Dermis blood vessel endothelial cell (primary cell): ENCODE data around the gene KCNIP3. TPM values are rescaled to one million over a fixed set of nuclear protein-coding genes. Genes with fewer than 3 reads are reported as not detected.
"Not testable (repeated sequence)": the region's sequence is repeated elsewhere in the genome, so short reads cannot be mapped to it uniquely, and the experiment has no call there.

Source experiments
- DNase-seq: peaks from one replicate; pipeline ENCODE4 v3.0.0; 2010
- total RNA-seq: library from RNA; depleted of rRNA; stranded (reverse); fragments of >200 nt; gene quantifications from 2 replicates; pipeline ENCODE4 v1.2.3, GENCODE V29; 2014

KCNIP3 gene
- total RNA-seq, 1 donor from 2014 or later = 0.51 TPM

DNA sequence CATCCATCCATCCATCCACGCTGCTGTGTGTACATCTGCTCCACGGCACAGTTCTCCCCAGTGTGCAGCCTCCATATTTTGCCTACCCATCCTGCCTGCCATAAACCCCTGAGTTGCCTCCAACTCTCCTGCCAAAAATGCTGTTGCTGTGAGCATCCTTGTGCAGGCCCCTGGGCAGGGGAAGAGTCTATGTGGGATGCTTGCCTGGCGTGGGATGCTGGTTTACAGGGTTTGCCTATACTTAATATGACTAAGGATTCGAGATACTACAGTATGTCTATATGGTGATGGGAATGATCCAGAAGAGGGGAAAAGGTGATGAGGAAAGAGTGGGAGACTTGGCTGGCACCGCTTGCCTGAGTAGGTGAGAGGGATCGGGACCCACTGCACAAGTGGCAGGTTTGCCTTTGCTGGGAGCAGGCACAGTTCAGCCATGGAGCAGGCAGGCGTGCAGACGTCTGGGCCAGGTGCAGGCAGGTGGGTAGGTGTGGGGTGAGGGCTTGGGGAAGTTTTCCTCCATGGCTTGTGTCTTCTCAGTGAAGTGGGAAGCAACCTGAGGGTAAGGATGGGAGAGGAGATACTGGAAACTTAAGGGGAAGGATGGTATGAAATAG lies 75.2 kb downstream of the KCNIP3 start:
- no peak for DNase-seq

DNA sequence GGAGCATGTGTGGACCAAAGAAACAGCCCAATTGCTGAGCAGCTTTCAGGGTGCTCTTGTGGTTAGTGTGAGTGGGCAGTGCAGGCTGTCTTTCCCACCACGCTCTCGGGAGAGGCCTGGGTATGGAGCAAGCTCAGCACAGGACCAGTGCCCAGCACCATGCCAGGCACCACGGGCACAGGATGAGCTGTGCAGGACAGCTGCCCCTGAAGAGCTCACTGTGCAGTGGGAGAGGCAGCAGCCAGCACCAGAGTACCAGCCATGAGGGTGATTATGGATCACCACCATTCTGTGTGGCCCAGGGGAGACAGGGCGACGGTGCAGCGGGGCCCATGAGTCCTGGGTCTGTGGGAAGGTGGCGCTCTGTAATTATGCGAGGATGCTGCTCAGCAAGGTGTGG lies 75.7 kb downstream of the KCNIP3 start:
- no peak for DNase-seq

DNA sequence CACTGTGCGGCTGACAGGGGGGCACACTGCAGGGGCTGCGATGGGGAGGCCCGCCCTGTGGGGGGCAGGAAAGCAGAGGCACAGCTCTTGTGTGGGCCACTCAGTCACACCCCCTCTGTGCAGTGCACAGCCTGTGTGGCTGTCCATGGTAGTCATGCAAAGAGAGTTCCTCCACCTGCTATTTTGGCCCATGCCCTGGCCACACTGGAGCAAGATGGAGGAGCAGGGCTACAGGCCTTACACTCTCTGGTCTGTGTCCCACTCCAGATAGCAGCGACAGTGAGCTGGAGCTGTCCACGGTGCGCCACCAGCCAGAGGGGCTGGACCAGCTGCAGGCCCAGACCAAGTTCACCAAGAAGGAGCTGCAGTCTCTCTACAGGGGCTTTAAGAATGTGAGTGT lies 76.9 kb downstream of the KCNIP3 start:
- no peak for DNase-seq

DNA sequence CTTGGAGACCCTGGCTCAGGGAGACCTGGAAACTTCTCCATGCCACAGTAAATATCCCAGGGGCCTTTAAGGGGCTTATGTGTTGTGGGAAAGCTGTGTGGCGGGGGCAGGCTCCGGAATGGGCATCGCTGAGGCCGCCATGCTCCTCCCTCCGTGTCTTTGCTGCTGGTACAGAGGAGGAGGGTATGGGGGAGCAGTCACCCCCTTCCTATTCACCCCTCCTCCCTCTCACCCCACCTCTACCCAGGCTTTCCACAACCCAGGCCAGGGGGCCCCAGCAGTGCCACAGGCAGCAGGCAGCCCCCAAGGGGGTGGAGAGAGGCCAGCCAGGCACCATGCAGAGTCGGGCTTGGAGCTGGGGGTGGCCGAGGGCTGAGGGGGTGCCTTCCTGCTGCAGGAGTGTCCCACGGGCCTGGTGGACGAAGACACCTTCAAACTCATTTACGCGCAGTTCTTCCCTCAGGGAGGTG lies 77.3 kb downstream of the KCNIP3 start:
- DNase-seq = no peak

DNA sequence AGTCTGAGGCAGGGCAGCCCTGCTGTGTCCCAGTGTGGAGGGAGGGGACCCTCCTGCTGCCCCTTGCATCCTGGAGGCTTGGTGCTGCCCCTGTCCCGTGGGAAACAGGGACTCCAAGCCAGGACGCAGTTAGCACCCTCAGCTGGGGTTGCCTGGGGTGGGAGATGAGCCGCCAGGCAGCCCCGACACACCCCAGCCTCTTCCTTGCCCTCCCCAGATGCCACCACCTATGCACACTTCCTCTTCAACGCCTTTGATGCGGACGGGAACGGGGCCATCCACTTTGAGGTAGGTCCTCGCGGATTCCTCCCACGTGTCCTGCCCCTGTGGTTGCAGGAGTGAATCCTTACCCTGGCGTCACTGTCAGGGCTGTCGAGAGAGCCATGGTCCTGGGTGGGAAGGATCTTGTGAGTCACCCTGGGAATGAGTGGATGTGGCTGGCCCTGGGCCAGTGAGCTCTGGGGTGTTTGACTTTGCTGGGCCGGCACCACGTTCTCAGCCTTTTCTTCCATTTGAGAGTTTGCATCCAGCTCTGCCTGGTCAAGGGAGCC lies 77.8 kb downstream of the KCNIP3 start:
- DNase-seq = no peak

DNA sequence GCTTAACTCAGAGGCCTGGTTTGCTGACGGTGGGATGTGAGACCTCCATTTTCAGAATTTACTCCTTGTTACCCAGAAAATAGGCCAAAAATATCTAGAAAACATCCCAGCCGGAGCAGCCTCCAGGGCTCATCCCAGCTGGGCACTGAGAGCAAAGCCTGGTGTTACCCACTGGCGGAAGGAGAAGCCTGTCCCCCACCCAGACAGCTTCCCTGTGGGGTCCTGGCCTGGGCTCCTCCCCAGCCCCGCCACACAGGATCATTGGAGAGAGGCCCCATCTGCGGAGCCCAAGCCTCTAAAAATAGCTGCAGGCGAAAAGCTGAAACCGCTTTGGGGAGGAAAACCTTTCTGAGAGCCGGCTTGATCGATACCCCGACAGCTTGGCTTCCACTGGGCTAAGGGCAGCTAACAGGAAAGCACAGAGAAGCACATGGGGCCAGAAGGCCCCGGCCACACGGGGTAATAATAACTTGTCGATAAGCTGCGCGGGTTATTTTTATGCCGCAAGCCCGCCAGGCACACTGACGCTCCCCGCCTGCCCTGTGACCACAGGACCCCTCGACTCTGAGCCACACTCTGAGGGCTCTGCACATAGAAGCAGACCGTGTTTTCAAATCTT lies 78.5 kb downstream of the KCNIP3 start:
- DNase-seq = no peak

DNA sequence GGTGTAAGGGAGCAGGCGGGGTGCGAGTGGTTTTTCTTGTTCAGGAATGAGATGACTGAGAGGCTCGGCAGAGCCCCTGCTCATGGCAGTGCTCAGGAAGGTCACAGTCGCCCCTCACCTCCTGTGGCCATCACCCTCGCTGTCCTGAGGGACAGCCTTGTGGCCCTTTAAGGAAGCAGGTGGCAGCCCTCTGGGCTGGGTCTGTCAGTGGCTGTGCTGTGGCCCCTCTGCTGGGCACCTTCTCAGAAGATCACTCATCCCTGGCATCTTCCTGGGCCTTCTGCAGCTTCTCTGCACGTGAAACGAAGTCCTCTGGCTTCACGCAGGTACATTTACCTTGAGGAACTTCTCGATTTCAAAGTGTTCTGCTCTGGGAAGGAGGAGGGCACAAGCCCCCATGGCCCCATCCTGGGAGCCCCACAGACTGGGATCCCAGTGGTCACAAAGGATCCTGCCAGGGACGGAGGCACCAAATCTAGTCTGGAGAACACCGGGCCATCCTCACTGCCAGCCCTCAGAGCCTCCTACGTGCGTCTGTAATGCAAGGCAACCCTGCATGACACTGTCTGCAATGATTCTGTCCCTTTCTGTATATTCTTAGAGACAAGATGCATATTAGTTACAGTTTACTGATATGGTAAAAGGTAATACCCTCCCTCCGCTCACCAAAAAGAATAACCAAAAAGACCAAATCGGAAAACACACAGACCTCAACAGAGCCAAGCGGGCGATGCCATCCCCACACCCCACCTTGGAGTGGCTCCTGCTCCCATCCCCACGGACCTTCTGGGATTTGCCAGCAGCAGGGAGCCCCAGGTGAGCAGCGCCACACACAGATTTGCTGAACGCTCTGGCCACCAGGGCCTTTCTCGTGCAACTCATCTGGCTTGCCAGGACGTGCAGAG lies 79.4 kb downstream of the KCNIP3 start:
- DNase-seq = no peak

DNA sequence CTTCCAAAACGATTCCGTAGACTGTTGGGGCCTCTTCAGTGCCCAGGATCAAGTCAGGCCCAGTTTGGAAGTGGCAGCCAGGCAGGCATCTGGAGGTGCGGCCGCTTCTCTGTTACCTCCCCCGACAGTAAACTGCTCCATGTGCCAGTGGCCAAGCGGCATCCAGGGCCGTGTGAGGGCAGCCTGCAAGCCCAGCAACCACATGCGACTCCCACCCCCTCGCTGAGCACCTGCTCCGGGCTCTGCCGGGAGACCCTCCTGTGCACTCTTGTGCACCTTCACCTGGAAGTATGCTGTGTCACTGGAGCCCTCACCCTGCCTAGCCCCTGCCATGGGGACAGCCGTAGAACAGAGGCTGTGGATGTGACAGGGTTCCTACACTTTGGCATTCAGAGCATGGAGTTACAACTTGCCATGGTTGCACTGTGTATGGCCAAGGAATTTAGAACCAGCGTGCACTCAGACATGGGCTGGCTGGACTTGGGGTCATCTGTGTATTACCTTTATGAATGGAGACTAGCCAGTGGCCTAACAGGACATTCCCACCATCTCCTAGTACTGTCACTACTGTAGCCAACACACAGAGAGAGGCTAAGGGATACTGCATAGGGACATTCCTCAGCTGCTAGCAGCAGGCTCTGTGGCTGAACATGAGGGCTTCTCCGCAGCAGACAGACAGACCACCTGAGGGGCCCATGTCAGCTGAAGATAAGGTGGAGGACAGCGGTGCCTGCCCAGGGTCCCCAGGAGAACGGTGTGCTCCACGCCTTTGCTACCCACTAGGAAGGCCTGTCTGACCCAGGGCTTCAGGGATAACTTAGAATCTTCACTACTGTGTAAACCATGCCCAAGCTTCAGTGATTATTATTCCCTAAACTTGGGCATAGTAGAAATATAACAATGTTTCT lies 80.3 kb downstream of the KCNIP3 start:
- no peak for DNase-seq

DNA sequence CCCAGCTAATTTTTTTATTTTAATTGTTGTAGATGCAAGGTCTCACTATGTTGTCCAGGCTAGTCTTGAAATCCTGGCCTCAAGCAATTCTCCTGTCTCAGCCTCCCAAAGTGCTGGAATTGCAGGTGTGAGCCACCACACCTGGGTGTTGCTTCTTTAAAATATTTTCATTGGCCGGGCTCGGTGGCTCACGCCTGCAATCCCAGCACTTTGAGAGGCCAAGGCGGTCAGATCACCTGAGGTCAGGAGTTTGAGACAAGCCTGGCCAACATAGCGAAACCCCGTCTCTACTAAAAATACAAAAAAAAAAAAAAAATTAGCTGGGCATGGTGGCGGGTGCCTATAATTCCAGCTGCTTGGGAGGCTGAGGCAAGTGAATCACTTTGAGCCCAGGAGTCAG lies 81.1 kb downstream of the KCNIP3 start:
- DNase-seq = not testable (repeated sequence)

DNA sequence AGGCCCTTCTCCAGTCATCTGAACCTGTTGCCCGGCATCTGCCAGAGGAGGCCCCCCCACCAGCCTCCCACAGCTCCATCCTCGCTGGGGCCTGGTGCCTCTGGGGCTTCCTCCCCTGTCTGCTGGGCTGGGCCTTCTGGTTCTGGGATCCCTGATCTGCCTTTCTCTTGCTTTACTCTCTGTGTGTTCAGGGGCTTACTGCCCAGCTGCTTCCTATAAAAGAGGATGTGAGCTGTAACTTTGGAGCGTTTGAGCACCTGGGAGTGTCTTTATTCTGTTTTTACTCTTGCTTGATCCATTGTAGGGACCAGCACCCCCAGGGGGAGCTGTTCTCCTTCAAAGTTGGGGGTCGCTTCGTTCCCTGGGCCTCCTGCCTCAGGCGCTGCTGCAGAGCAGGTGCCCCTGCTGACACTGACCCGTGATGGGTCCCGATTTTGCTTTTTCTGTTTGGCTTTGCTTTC lies 82.3 kb downstream of the KCNIP3 start:
- DNase-seq = peak; percentile 20

DNA sequence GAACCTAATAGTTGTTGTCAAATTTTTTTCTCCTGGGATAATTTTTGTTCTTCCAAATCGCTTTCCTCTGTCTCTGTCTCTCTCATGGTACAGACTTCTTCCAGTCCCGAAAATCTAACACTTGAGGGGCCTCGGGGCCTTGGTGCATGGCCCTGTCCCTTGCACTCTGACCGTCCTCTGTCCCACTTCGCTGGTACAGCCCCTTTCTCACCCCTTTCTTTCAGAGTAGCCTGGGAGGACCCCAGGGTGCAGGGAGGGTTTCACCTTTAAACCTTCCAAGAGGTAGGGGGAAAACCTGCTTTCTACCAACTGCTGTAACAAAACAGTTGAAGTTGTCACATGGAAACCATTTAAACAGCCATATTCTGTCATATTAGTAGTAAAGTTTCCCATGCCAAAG lies 83.1 kb downstream of the KCNIP3 start:
- DNase-seq = no peak

DNA sequence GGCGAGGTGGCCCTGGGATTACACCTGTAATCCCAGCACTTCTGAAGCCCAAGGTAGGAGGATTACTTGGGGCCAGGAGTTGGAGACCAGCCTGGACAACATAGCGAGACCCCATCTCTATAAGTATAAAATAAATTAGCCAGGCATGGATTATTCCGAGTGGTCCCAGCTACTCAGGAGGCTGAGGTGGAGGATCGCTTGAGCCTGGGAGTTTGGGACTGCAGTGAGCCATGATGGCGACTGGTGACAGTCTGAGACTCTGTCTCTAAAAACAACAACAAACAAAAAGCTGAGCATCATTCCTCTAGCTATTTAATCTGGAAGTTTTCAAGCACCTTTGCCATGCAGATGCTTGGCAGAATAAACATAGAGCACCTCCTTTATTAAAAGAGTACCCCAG lies 83.6 kb downstream of the KCNIP3 start:
- DNase-seq = no peak

DNA sequence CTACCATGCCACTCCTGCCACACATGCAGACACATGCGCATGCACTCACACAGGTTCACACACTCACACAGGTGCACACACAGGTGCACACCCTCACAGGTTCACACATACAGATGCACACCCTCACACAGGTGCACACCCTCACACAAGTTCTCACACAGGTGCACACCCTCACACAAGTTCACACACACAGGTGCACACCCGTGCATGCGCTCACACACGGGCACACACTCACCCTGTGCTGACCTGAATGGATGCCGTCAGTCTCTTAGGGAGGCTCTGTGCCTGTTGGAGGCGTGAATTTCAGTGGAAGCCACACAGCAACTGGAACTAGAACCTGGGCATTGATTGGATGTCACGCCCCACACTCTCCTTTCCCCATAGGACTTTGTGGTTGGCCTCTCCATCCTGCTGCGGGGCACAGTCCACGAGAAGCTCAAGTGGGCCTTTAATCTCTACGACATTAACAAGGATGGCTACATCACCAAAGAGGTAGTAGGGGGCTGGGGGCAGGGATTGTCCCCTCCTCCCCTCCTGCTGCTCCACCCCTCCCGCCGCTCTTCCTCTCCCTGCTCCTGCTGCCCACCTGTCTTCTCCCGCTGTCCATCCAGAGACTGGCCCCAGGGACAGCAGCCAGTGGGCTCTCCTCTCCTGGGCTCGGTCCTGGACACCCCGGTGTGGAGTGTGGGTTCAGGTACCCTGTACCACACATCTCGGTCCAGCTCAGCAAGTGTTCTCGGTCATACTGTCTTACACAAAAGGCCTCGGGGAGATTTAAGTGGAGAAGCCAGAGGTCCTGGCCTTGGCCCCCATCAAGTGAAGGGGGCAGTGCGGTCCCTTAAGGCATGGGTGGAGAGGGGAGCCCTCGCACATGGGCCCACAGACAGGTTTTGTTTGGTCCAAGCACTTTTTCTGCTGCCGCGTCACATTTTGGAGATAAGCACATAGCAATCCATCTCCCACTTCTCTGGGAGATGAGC lies 84.4 kb downstream of the KCNIP3 start:
- DNase-seq = no peak

DNA sequence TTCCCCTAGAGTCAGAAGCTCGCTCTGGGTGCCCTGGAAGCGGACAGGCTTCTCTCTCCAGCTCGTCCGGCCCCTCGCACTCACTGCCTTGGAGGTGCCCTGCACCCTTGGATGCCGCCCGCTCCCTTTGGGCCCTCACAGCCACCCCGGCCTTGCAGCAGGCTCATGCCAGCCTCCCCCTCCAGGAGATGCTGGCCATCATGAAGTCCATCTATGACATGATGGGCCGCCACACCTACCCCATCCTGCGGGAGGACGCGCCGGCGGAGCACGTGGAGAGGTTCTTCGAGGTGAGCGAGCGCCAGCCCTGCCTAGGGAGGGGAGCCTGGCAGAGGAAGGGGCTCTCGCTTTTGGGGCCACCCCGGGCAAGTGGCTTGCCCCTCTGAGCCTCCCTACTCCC lies 85.0 kb downstream of the KCNIP3 start:
- DNase-seq = no peak

DNA sequence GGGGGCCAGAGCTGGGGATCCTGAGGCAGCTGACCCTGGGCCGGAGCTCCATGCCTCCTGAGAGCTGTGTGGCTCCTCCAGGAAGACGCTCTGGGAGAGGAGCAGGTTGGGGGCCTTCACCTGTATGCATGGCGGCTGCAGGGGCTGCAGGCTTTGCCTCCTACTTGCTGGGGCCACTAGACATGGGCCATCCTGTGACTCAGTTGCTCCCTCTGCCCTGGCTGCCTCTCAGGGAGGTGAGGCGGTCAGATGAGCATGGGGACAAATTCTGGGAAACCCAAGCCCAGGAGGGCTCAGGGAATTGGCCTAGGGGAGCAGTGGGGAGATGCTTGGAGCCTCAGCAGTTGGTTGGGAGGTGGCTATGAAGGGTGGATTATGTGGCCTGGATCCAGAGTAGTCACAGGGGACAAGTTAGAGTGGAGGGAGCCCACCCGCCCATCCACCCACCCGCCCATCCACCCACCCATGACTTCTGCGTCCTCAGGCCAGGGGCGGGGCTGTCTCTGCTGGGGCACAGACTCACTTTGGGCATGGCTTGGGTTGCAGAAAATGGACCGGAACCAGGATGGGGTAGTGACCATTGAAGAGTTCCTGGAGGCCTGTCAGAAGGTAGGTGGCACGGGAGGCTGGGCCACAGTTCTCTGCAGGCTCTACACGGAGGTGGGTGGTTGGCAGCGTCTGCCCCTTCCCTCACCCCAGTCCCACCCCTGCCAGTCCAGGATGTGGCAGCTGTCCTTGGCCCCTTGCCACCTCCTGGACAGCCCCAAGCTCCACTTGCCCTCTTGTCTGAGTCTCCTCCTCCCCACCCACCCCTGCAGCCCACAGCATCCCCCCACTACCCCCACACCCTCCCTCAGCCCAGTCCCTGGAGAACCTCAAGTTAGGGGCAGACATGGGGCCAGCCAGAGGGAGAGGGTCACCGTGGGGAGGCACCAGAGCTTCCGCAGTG lies 85.8 kb downstream of the KCNIP3 start:
- DNase-seq = no peak

DNA sequence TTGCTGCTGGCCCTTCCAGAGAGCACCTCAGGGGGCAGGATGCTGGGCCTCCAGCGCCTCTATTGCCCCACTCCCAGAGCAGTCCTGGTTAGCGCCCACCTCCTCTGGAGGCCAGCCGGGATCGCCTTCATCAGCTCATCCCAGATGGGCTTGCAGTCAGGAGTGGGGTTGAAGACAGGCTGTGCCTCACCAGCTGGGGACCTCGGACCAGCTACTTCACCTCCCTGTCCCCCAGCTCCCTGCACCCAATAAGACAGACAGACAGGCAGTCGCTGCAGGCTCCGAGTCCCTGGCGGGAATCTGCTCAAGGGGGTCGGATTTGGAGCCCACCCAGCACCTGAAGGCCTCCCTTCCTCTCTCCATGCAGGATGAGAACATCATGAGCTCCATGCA lies 86.5 kb downstream of the KCNIP3 start:
- no peak for DNase-seq

DNA sequence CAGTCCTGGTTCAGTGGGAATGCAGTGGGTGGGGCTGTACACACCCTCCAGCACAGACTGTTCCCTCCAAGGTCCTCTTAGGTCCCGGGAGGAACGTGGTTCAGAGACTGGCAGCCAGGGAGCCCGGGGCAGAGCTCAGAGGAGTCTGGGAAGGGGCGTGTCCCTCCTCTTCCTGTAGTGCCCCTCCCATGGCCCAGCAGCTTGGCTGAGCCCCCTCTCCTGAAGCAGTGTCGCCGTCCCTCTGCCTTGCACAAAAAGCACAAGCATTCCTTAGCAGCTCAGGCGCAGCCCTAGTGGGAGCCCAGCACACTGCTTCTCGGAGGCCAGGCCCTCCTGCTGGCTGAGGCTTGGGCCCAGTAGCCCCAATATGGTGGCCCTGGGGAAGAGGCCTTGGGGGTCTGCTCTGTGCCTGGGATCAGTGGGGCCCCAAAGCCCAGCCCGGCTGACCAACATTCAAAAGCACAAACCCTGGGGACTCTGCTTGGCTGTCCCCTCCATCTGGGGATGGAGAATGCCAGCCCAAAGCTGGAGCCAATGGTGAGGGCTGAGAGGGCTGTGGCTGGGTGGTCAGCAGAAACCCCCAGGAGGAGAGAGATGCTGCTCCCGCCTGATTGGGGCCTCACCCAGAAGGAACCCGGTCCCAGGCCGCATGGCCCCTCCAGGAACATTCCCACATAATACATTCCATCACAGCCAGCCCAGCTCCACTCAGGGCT lies 87.9 kb downstream of the KCNIP3 start:
- DNase-seq = no peak

DNA sequence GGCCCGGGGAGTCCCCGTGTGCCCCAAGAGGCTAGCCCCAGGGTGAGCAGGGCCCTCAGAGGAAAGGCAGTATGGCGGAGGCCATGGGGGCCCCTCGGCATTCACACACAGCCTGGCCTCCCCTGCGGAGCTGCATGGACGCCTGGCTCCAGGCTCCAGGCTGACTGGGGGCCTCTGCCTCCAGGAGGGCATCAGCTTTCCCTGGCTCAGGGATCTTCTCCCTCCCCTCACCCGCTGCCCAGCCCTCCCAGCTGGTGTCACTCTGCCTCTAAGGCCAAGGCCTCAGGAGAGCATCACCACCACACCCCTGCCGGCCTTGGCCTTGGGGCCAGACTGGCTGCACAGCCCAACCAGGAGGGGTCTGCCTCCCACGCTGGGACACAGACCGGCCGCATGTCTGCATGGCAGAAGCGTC lies 88.4 kb downstream of the KCNIP3 start:
- DNase-seq = no peak

DNA sequence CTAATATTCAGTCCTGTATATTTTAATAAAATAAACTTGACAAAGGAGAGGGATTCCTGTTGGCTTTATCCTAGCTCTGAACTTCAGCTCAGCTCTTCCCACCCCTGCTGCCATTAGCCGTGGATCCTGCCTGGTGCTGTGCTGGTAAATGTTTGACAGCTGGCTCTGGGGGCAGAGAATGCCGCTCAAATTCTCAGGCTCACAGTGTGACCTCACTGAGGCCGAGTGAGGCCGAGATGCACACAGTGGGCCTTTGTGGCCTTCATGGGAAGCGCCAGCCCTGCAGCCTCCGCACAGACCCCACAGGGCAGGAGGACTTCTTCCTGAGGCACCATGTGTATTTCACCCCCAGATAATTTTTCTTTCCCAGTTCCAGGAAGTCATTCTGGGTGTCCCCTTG lies 88.9 kb downstream of the KCNIP3 start:
- no peak for DNase-seq
